ENCODE measurements around the gene CDH13.

Gene CDH13

DNA sequence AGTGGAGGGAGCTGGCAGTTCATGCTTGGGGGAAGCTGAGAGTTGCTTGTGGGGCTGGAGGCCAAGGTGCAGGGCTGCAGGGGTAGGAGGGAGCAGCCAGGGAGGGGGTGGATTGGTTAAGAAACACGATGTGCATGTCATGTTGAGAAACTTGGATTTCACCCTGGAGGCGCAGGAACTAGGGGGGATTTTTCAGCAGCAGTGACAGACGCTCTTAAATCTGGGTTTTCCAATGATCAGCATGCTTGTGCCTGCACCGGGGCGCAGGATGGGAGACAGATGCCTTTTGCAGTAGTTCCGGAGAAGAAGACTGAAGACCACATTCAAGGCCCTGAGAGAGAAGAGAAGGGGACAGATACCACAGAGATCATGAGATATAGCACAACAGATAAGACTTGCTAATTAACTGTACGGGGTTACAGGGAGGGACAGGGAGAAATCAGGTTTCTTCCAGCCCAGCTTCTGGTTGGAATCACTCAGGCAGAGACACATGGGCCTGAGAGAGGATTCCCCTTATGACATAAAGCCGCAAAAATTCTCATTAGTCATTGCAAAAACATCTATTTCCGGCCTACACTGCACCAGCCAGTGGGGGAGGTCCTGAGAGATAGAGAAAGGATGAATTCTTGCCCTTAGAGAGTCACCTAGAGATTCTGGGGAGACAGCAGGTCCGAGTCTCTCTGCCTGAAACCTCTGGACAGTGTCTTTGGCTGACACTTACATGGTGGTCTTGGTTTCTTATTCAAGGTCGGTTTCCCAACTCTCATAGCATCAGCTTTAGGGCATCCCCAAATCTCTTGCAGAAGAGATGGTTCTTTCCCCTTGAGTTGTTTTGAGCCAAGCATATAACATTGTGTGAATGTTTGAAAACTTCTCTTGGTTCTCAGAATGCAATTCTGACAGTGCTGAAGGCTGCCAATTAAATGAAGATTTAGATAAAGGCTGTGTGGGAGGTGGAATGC lies 27.1 kb downstream of the CDH13 start:
- TF ChIP-seq ISL1 (CRISPR knock-in tag; IDR thresholded peaks at IDR 0.05): peak; percentile 33; the same call in 1 of the 2 replicates
- no peak for TF ChIP-seq PPARA (CRISPR knock-in tag; IDR thresholded peaks at IDR 0.05; ENCODE audit: borderline replicate concordance)
- TF ChIP-seq, protein P1, sequence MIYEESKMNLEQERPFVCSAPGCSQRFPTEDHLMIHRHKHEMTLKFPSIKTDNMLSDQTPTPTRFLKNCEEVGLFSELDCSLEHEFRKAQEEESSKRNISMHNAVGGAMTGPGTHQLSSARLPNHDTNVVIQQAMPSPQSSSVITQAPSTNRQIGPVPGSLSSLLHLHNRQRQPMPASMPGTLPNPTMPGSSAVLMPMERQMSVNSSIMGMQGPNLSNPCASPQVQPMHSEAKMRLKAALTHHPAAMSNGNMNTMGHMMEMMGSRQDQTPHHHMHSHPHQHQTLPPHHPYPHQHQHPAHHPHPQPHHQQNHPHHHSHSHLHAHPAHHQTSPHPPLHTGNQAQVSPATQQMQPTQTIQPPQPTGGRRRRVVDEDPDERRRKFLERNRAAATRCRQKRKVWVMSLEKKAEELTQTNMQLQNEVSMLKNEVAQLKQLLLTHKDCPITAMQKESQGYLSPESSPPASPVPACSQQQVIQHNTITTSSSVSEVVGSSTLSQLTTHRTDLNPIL (CRISPR knock-in tag; IDR thresholded peaks at IDR 0.05; ENCODE audit: low read depth): peak; percentile 46; the same call in 1 of the 2 replicates
- TF ChIP-seq TOX (CRISPR knock-in tag; IDR thresholded peaks at IDR 0.05; ENCODE audit: borderline replicate concordance): peak; percentile 6; the same call in 1 of the 2 replicates
- no peak for TF ChIP-seq ESRRG (CRISPR knock-in tag; IDR thresholded peaks at IDR 0.05)
- no peak for TF ChIP-seq BACH2 (CRISPR knock-in tag; IDR thresholded peaks at IDR 0.05; ENCODE audit: borderline replicate concordance)
- no peak for TF ChIP-seq CSDC2 (CRISPR knock-in tag; IDR thresholded peaks at IDR 0.05)
- TF ChIP-seq, protein P2, sequence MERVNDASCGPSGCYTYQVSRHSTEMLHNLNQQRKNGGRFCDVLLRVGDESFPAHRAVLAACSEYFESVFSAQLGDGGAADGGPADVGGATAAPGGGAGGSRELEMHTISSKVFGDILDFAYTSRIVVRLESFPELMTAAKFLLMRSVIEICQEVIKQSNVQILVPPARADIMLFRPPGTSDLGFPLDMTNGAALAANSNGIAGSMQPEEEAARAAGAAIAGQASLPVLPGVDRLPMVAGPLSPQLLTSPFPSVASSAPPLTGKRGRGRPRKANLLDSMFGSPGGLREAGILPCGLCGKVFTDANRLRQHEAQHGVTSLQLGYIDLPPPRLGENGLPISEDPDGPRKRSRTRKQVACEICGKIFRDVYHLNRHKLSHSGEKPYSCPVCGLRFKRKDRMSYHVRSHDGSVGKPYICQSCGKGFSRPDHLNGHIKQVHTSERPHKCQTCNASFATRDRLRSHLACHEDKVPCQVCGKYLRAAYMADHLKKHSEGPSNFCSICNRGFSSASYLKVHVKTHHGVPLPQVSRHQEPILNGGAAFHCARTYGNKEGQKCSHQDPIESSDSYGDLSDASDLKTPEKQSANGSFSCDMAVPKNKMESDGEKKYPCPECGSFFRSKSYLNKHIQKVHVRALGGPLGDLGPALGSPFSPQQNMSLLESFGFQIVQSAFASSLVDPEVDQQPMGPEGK (CRISPR knock-in tag; IDR thresholded peaks at IDR 0.05; ENCODE audit: borderline replicate concordance): no peak
- no peak for TF ChIP-seq ZNF70 (CRISPR knock-in tag; IDR thresholded peaks at IDR 0.05)
- TF ChIP-seq ZFP3 (CRISPR knock-in tag; IDR thresholded peaks at IDR 0.05): no peak
- no peak for TF ChIP-seq ZFP30 (CRISPR knock-in tag; IDR thresholded peaks at IDR 0.05)
- no peak for TF ChIP-seq ZNF8 (CRISPR knock-in tag; IDR thresholded peaks at IDR 0.05)
- TF ChIP-seq, protein P3, sequence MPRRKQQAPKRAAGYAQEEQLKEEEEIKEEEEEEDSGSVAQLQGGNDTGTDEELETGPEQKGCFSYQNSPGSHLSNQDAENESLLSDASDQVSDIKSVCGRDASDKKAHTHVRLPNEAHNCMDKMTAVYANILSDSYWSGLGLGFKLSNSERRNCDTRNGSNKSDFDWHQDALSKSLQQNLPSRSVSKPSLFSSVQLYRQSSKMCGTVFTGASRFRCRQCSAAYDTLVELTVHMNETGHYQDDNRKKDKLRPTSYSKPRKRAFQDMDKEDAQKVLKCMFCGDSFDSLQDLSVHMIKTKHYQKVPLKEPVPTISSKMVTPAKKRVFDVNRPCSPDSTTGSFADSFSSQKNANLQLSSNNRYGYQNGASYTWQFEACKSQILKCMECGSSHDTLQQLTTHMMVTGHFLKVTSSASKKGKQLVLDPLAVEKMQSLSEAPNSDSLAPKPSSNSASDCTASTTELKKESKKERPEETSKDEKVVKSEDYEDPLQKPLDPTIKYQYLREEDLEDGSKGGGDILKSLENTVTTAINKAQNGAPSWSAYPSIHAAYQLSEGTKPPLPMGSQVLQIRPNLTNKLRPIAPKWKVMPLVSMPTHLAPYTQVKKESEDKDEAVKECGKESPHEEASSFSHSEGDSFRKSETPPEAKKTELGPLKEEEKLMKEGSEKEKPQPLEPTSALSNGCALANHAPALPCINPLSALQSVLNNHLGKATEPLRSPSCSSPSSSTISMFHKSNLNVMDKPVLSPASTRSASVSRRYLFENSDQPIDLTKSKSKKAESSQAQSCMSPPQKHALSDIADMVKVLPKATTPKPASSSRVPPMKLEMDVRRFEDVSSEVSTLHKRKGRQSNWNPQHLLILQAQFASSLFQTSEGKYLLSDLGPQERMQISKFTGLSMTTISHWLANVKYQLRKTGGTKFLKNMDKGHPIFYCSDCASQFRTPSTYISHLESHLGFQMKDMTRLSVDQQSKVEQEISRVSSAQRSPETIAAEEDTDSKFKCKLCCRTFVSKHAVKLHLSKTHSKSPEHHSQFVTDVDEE (CRISPR knock-in tag; IDR thresholded peaks at IDR 0.05): no peak
- peak; percentile 93 for ATAC-seq

DNA sequence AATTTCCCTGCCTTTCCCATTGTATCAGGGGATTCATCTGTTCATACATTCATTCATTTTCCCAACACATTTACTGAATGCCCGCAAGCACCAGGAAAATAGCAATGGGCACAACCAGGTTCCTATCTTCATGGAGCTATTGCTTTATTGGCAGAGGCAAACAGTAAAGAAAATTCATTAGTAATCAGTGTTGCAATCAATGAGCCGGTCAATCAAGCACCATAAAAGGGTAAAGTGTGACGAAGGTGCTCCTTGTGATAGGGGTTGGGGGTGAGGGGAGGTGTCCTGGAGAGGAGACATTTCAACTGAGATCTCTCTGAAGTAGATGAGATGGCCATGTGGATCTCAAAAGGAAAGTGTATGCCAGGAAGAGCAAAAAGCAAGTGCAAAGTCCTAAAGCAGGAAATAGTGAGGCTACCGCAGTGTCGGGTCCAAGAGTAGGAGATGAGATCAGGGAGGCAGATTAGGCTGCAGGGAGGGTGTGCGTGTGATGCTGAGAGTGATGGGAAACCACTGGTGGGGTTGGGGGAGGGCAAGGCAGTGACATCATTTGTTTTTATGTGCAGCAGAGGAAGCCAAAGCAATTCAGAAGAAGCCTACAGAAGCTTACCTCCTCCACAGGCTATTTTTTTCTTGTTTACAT lies 28.4 kb downstream of the CDH13 start:
- ATAC-seq: peak; percentile 52

More for the DNA sequence above, 28.4 kb downstream of the CDH13 start:
- no peak for TF ChIP-seq ARNTL (CRISPR knock-in tag; IDR thresholded peaks at IDR 0.05; ENCODE audit: borderline replicate concordance, low read depth)
- no peak for TF ChIP-seq ZC3H10 (CRISPR knock-in tag; IDR thresholded peaks at IDR 0.05)
- TF ChIP-seq ZFP3 (CRISPR knock-in tag; IDR thresholded peaks at IDR 0.05): 0 out of 2 replicates have a peak, but pooled peaks have one; percentile 22
- no peak for TF ChIP-seq ESRRG (CRISPR knock-in tag; IDR thresholded peaks at IDR 0.05)
- no peak for TF ChIP-seq ZNF70 (CRISPR knock-in tag; IDR thresholded peaks at IDR 0.05)
- TF ChIP-seq OSR1 (CRISPR knock-in tag; IDR thresholded peaks at IDR 0.05): no peak
- TF ChIP-seq, protein P1 (CRISPR knock-in tag; IDR thresholded peaks at IDR 0.05; ENCODE audit: low read depth): no peak
- TF ChIP-seq, protein P4, sequence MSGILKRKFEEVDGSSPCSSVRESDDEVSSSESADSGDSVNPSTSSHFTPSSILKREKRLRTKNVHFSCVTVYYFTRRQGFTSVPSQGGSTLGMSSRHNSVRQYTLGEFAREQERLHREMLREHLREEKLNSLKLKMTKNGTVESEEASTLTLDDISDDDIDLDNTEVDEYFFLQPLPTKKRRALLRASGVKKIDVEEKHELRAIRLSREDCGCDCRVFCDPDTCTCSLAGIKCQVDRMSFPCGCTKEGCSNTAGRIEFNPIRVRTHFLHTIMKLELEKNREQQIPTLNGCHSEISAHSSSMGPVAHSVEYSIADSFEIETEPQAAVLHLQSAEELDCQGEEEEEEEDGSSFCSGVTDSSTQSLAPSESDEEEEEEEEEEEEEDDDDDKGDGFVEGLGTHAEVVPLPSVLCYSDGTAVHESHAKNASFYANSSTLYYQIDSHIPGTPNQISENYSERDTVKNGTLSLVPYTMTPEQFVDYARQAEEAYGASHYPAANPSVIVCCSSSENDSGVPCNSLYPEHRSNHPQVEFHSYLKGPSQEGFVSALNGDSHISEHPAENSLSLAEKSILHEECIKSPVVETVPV (CRISPR knock-in tag; IDR thresholded peaks at IDR 0.05): no peak

Measured in SK-N-SH treated with all-trans-retinoic acid at 6 μM for 48 hours (cell line).